SU-DHL-6 (cell line): ENCODE results near the gene COMT.

ENCODE experiments used
- CTCF ChIP-seq: fragments of 200-600 bp; sonication (generic); IDR thresholded peaks from one replicate; pipeline ENCODE4 v1.5.1; 2017; ENCODE audit warnings: antibody characterized with exemption, mild to moderate bottlenecking, low read length, moderate library complexity; ENCODE audit not compliant: insufficient read depth, poor library complexity, severe bottlenecking
- EZH2phosphoT487 ChIP-seq: fragments of 200-600 bp; sonication (generic), shearing (Covaris generic); conservative IDR thresholded peaks from 2 replicates; pipeline ENCODE4 v1.6.1; 2018; ENCODE audit warnings: mild to moderate bottlenecking, antibody characterized with exemption, low read length, moderate library complexity, mixed read lengths

GRCh38 chr22:19978748-19979147 lies 37.2 kb downstream of the COMT start:
- TF ChIP-seq CTCF = no peak
- no peak for TF ChIP-seq EZH2phosphoT487
